Hepatocyte (in vitro differentiated cells): ENCODE results near the gene SPO11.

Experiments
- CTCF ChIP-seq: fragments of 200-600 bp; sonication (generic); IDR thresholded peaks from 2 replicates; pipeline ENCODE4 v1.5.1; 2016; ENCODE audit warnings: antibody characterized with exemption, mild to moderate bottlenecking; ENCODE audit not compliant: poor library complexity
- EZH2 ChIP-seq: fragments of 200-600 bp; sonication (generic); IDR thresholded peaks from 2 replicates; pipeline ENCODE4 v1.6.1; 2016; ENCODE audit warnings: antibody characterized with exemption, mild to moderate bottlenecking, borderline replicate concordance

GRCh38 chr20:57380081-57380750, 50.6 kb downstream of the SPO11 start:
- TF ChIP-seq CTCF (no peak), EZH2 (no peak)
